NCI-H2029 (cell line): ENCODE measurements around the gene VPS52.
A peak's percentile ranks its signal among the peaks of the same experiment; 100 is the strongest.

Experiments used
- DNase-seq: peaks from one replicate; lab custom pipeline; 2025; lab: John Stamatoyannopoulos, UW

The VPS52 gene

GRCh38 chr6:33271468-33272274 is at the start of gene VPS52, which contains the start of gene RPS18:
Gene VPS52, minus strand, starts transcription at chr6:33271876. Its CDS starts 201 bp downstream, at chr6:33271675.
Gene RPS18, plus strand, starts transcription at chr6:33272075. Its CDS starts 45 bp downstream, at chr6:33272120.
- DNase-seq: peak; percentile 96

- no peak for DNase-seq
Observed at GRCh38 chr6:33321227-33321626, 49.6 kb upstream of the VPS52 start.

- DNase-seq: no peak
Observed at GRCh38 chr6:33320315-33321181, 48.9 kb upstream of the VPS52 start.

GRCh38 chr6:33319939-33320314 is 48.3 kb upstream of the VPS52 start:
- DNase-seq: no peak

- no peak for DNase-seq
Observed at GRCh38 chr6:33318426-33319073, 46.9 kb upstream of the VPS52 start.

- peak; percentile 98 for DNase-seq
Observed at GRCh38 chr6:33317669-33318425, 46.2 kb upstream of the VPS52 start, which contains the start of gene ZBTB22. Gene ZBTB22, minus strand, starts transcription at chr6:33317744. Its CDS starts 828 bp downstream, at chr6:33316916.

- no peak for DNase-seq
Observed at GRCh38 chr6:33317419-33317668, 45.7 kb upstream of the VPS52 start.

- no peak for DNase-seq
Observed at GRCh38 chr6:33316603-33317418, 45.1 kb upstream of the VPS52 start.

GRCh38 chr6:33315793-33316602 is 44.3 kb upstream of the VPS52 start:
- DNase-seq: no peak

GRCh38 chr6:33314943-33315792 is 43.5 kb upstream of the VPS52 start:
- peak; percentile 31 for DNase-seq

GRCh38 chr6:33314515-33314942 is 42.9 kb upstream of the VPS52 start:
- DNase-seq: peak; percentile 76

- DNase-seq: peak; percentile 26
Observed at GRCh38 chr6:33313709-33314514, 42.2 kb upstream of the VPS52 start, which contains the start of gene TAPBP. Gene TAPBP, minus strand, starts transcription at chr6:33314078. Its CDS starts 37 bp downstream, at chr6:33314041.

- no peak for DNase-seq
Observed at GRCh38 chr6:33313105-33313708, 41.5 kb upstream of the VPS52 start.

GRCh38 chr6:33312361-33313104 is 40.9 kb upstream of the VPS52 start:
- peak; percentile 78 for DNase-seq

GRCh38 chr6:33306356-33306755 is 34.7 kb upstream of the VPS52 start:
- DNase-seq: no peak

GRCh38 chr6:33305052-33305451 is 33.4 kb upstream of the VPS52 start:
- DNase-seq: no peak

GRCh38 chr6:33304216-33304615 is 32.5 kb upstream of the VPS52 start:
- no peak for DNase-seq
